ENCODE measurements around the gene NRXN3.

NRXN3 gene

DNA sequence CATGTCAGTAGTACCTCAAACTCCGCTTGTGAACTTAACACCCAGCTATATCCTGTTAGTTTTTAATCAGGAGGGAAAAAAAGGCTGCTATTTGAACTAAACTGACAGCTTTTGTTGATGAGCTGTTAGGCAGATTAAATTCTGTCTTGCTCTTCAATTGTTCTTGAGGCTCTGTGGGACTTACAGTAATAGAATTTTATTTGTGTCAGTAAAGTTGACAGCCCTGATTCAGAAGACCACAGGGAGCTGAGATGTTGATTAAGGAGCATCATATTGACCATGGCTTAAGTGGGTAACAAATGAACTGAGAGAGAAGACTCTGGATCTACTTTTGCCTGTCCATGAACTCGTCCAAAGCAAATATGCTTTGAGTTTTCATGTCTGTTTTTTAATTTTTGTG, 1418.2 kb downstream of the NRXN3 start:
- DNase-seq (ENCODE audit: low spot score) = no peak
- TF ChIP-seq, protein P1, sequence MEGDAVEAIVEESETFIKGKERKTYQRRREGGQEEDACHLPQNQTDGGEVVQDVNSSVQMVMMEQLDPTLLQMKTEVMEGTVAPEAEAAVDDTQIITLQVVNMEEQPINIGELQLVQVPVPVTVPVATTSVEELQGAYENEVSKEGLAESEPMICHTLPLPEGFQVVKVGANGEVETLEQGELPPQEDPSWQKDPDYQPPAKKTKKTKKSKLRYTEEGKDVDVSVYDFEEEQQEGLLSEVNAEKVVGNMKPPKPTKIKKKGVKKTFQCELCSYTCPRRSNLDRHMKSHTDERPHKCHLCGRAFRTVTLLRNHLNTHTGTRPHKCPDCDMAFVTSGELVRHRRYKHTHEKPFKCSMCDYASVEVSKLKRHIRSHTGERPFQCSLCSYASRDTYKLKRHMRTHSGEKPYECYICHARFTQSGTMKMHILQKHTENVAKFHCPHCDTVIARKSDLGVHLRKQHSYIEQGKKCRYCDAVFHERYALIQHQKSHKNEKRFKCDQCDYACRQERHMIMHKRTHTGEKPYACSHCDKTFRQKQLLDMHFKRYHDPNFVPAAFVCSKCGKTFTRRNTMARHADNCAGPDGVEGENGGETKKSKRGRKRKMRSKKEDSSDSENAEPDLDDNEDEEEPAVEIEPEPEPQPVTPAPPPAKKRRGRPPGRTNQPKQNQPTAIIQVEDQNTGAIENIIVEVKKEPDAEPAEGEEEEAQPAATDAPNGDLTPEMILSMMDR (IDR thresholded peaks at IDR 0.05; ENCODE audit: borderline replicate concordance, control extremely low read depth, extremely low read depth, insufficient read depth, missing control alignments) = no peak
- in situ Hi-C loops (cut with MboI; ENCODE audit: low sequenced_read_pairs, unreplicated experiment) = no loop called here

DNA sequence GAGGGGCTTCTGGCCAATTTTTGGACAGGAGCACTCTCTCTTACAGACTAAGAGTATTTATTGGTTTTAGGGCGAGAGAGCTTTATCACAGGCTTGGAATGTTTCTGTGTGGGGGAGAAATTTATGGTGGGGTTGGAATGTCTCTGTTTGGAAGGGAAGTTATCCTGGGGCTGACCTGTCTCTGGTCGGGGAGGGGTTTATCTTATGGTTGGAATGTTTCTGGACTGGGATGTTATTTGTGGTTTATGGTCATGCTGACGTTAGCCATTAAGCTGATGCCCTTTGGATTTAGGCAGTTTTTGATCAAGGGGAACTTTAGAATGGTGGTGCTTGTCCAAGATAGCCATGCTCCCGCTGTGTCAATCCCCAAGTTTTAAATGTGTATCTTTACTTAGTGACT, 1426.4 kb downstream of the NRXN3 start:
- no peak for DNase-seq (ENCODE audit: low spot score)
- in situ Hi-C loops (cut with MboI; ENCODE audit: low sequenced_read_pairs, unreplicated experiment) = no loop called here
- TF ChIP-seq, protein P1 (IDR thresholded peaks at IDR 0.05; ENCODE audit: borderline replicate concordance, control extremely low read depth, extremely low read depth, insufficient read depth, missing control alignments) = no peak

DNA sequence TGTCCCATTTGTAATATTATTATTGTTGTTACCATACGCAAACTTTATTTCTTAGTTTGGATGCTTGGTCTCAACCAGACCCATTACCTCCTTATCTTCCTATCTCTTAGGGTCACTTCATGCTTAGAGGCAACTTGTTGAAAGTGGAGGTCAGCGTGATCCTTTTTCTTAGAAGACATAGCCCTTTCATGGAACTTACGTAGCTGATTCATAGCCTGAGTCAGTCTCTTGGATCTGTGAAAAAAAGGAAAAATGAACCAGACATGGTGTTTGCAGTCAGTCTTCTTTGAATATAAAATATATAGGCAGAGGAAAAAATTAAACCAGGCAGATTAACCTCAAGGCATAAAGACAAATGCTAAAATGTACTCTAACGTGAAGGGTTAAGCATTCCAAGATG, 1427.4 kb downstream of the NRXN3 start:
- in situ Hi-C loops (cut with MboI; ENCODE audit: low sequenced_read_pairs, unreplicated experiment) = no loop called here
- DNase-seq (ENCODE audit: low spot score) = no peak
- TF ChIP-seq, protein P1 (IDR thresholded peaks at IDR 0.05; ENCODE audit: borderline replicate concordance, control extremely low read depth, extremely low read depth, insufficient read depth, missing control alignments) = no peak

DNA sequence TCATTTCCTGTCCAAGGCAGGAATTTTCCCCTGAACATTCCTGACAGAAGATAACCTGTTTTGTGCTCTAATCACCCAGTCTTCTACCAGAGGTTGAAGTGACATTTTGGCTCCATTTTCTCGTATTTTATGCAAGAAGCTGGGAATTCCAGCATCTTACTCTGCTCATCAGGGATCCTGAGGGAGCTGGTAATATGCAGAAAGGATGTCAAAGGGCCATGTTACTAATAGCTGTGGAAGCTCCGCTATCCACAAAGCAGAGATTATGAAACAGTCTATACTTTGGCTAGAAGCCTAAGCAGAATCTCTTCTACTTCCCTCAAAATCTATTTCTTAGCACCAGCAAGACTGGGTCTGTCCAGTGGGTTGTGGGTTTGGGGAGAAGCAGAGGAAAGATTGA, 1428.2 kb downstream of the NRXN3 start:
- in situ Hi-C loops (cut with MboI; ENCODE audit: low sequenced_read_pairs, unreplicated experiment) = no loop called here
- no peak for DNase-seq (ENCODE audit: low spot score)
- TF ChIP-seq, protein P1 (IDR thresholded peaks at IDR 0.05; ENCODE audit: borderline replicate concordance, control extremely low read depth, extremely low read depth, insufficient read depth, missing control alignments) = no peak

DNA sequence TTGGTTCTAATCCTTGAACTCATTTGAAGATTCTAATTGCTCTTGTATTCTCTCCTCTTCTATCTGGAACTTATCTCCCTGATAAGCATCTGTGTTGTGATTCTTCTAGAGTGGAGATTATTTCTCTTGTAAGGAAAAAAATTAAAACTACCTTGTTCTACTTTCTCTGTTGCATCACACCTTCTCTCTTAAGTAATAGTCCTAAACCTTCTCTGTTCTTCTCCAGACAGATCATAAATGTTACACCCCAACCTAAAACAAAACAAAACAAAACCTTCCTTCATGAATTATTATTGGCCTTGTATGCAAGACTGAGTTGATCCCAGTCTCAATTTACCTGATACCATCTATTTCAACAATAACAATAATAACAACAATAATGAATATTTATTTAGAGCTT, 1429.1 kb downstream of the NRXN3 start:
- TF ChIP-seq, protein P1 (IDR thresholded peaks at IDR 0.05; ENCODE audit: borderline replicate concordance, control extremely low read depth, extremely low read depth, insufficient read depth, missing control alignments) = no peak
- in situ Hi-C loops (cut with MboI; ENCODE audit: low sequenced_read_pairs, unreplicated experiment) = no loop called here
- no peak for DNase-seq (ENCODE audit: low spot score)

DNA sequence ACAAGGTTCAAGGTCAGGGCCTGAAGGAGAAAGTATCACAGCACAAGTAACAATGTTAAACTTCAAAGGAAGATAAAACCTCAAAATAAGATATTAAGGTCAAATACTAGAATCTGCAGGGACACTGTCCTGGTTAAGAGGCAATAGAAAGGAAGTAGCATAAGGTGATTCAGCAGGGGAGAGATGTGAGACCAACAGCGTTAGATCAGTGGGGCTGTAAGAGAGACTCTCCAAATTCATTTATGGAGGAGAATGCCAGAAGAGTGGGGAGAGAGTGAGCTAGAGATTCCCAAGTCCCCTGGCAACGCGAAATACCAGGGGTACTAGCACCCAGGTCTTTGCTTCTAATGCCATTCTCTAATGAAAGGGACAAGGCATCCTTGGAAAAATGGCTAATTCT, 1430.2 kb downstream of the NRXN3 start:
- TF ChIP-seq, protein P1 (IDR thresholded peaks at IDR 0.05; ENCODE audit: borderline replicate concordance, control extremely low read depth, extremely low read depth, insufficient read depth, missing control alignments) = no peak
- no peak for DNase-seq (ENCODE audit: low spot score)
- in situ Hi-C loops (cut with MboI; ENCODE audit: low sequenced_read_pairs, unreplicated experiment) = no loop called here

DNA sequence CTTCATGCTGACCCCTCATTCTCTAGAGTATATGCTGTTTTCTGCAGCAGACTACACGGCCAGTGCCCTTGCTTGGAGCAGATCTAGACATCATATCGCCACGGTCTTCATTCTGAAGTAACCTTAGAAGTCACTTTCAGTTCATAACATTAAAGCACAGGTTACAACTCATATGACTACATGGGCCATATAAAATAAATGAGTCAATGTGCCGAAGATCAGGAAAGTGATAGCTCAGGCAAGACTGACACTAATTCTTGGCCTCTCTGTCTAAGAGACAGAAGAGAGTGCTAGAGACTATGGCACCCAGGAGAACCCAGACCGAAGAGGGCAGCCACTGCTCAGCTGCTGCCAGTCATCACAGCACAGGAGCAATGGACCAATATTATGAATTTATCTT, 1431.4 kb downstream of the NRXN3 start:
- DNase-seq (ENCODE audit: low spot score) = no peak
- in situ Hi-C loops (cut with MboI; ENCODE audit: low sequenced_read_pairs, unreplicated experiment) = no loop called here
- TF ChIP-seq, protein P1 (IDR thresholded peaks at IDR 0.05; ENCODE audit: borderline replicate concordance, control extremely low read depth, extremely low read depth, insufficient read depth, missing control alignments) = no peak
